Ishikawa (cell line): ENCODE data around the gene SCYL1.

ENCODE experiments used
- CEBPB ChIP-seq: IDR thresholded peaks from 2 replicates; pipeline ENCODE4 v1.6.1; 2012
- EP300 ChIP-seq: IDR thresholded peaks from 2 replicates; pipeline ENCODE4 v1.6.1; 2012; ENCODE audit warnings: borderline replicate concordance
- TAF1 ChIP-seq: IDR thresholded peaks from 2 replicates; pipeline ENCODE4 v1.6.1; 2012; ENCODE audit warnings: low read depth, mild to moderate bottlenecking
- TEAD4 ChIP-seq: IDR thresholded peaks from 2 replicates; pipeline ENCODE4 v1.6.1; 2012

DNA sequence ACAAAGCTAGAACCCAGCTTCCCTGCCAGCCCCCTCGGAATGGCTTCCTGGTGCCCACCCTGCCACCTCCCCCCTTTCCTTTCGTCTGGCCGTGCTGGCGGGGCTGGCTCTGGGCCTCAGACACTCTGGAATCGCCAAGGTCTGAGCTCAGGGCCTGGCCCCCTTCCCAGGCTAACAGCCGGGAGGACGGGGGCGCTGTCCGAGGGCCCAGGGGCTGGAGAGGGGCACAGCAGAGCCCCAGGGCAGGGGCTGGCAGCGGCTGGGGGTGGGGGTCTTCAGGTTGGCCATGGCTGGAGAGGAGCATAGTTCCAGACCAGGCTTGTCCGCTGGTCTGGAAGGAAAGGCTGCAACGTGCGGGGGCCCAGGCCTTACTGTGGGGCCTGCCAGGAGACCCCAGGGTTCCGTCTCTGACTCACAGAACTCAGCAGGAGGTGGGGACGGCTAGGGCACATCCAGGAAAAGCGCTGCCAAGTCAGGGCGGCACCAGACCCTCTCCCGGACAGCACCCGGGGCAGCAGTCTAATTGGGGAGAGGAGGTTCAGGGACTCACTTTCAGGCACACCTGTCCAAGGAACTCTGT, 34.1 kb downstream of the SCYL1 start:
- TF ChIP-seq TEAD4 = peak; percentile 64
- TF ChIP-seq EP300 = peak; percentile 93
- peak; percentile 48; the same call in 1 of the 2 replicates for TF ChIP-seq CEBPB
- TF ChIP-seq TAF1 = no peak
